CD4-positive, alpha-beta T cell treated with Interferon alpha-2 for 1 hour (primary cell): ENCODE measurements around the gene ADCY7.

Experiments
- DNase-seq, 2 donors: peaks; one replicate each; pipeline ENCODE4 v3.0.0-alpha.2; 2020 to 2022

The ADCY7 gene

GRCh38 chr16:50251375-50252081, 14.8 kb upstream of the ADCY7 start:
- DNase-seq = no peak

DNA sequence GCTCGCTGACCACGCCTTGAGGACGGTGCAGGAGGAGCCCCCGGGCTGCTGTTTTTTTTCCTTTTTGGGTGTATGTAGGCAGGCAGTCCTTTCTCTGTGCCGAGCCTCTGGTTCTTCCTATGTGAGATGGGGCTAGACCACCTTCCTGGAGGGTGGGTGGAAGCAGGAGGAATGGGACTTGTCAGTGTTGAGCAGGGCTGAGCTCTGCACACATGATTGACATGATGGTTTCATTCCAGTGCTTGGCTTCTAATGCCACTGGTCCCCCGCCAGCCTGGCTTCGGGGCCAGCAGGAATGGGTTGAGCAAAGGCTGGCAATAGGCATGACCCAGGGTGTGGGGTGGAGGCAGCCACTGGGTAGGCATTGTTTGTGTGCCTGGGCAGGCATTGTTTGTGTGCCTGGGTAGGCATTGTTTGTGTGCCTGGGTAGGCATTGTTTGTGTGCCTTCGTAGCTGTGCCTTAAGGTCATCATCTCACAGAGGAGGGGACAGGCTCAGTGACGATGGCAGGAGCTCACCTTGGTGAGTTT, 14.2 kb upstream of the ADCY7 start:
- DNase-seq = no peak

GRCh38 chr16:50252874-50253513, 13.4 kb upstream of the ADCY7 start:
- DNase-seq = no peak

- no peak for DNase-seq
Measured at GRCh38 chr16:50253514-50253910, 12.8 kb upstream of the ADCY7 start.

GRCh38 chr16:50254072-50254471, 12.3 kb upstream of the ADCY7 start:
- no peak for DNase-seq

- DNase-seq = no peak
Measured at GRCh38 chr16:50255538-50255937, 10.8 kb upstream of the ADCY7 start.

DNA sequence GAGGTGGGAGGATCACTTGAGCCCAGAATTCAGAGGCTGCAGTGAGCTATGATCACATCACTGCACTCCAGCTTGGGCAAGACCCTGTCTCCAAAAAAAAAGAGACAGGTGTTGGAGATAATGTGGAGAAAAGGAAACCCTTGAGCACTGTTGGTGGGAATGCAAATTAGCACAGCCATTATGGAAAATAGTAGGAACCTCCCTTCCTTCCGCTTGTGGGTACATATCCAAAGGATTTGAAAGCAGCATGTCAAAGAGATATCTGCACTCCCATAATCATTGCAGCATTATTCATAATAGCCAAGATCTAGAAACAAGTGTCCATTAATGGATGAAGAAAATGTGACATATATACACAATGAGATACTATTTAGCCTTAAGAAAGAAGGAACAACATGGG, 9.7 kb upstream of the ADCY7 start:
- no peak for DNase-seq

DNA sequence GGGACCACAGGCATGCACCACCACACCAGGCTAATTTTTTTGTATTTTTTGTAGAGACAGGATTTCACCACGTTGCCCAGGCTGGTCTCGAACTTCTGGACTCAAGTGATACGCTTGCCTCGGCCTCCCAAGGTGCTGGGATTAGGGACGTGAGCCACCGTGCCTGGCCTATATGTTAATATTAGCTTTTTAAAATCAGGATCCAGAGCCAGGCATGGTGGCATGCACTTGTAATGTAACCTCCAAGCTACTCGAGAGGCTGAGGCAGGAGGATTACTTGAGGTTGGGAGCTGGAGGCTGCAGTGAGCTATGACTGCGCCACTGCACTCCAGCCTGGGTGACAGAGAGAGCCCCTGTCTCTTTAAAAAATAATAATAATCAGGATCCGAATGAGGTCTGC, 8.5 kb upstream of the ADCY7 start:
- no peak for DNase-seq

- no peak for DNase-seq
Measured at GRCh38 chr16:50259334-50260205, 6.8 kb upstream of the ADCY7 start.

DNA sequence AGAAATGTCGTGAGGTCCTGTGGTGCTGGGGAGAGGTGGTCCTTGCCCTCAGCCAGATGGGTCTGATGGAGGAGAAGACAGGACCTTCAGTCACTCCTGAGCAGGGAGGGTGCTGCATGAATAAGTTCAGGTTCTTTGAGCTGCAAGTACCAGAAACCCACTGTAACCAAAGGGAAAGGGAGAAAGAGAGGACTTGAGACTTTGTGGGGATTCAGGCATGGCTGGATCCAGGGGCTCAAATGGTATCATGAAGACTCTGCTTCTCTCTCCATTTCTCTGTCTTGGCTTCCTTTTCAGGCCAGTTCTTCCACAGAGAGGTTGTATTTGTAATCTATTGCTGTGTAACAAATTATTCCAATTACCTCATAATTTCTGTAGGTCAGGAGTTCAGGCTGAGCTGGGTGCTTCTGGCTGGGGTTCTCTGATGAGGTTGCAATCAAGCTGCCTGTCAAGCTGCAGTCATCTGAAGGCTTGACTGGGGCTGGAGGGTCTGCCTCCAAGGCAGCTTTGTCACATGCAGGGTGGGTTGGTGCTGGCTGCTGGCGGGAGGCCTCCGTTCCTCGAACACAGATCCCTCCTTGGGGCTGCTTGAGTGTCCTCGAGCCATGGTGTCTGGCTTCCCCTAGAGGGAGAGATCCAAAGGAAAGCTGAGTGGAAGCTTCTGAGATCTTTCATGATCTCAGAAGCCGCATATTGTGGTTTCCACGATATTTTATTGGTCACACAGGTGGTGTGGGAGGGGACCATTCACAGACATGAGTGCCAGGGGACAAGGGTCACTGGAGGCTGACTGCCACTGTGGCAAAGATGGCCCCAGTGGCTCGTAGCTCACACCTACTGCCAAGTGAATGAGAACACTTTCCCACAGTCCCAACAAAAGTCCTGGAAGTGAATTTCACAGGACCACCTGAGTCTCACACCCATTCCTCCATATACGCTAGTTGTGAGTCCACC, 5.9 kb upstream of the ADCY7 start:
- DNase-seq = no peak

DNA sequence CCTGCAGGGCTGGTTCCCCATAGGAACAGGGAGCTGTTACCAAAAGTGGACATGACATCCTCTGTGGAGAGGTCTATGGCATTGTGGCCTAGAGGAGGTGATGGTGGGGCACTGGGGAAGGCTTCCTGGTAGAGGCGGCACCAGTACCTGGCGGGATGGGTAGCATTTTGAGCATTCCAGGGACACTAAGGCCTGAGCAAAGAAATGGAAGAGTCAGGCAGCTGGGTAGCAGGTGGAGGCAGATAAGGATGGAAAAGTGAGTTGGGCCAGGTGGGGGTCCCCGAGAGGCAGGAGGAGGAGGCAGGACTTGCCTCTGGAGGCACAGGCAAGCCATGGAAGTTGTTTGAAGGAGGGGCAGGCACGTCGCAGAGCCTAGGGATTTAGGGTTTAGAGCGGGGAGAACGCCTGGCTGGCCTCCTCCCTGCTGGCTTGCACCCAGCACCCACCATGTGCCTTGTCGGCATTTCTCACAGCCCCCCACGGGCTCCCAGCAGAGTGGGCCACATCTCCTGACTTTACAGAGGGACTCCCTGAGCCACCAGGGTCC, 5.1 kb upstream of the ADCY7 start:
- DNase-seq = no peak

- DNase-seq = no peak
Measured at GRCh38 chr16:50261707-50262235, 4.6 kb upstream of the ADCY7 start.

DNA sequence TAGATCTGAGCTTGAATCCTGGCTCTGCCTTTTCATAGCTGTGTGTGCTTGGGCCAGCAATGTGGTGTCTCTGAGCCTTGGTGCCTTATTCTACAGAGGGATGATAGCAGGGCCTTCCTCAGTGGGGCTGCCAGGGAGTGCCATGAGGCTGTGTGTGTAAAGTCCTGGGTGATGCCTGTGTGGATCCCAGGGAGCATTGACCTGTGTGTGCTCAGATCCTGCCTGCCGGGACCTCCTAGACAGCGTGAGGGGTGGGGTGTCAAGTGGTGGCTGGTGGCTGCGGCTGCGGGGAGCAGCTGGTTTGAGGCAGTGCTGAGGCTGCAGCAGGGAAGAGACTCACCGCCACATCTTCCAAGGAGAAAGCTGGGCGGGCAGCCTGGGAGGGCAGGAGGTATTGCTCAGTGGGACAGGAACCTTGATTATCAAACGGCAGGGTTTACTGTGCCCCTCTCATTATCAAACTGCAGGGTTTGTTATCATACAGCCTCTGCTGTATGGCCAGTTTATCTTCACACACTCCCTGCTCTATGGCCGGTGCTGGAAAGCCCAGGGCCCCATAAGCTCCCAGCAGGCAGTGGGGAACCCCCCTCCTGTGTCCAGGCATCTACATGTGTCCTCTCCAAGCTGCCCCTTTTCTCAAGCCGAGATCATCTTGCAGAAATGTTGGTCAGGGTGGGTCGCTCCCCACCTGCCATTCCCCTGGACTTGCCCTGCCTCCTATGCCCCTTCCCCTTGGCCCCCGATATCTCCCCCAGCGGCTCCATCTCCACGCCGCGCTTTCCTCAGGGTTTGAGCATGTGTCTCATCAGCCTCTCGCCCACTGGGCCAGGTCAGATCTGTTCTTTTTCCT, 3.1 kb upstream of the ADCY7 start:
- DNase-seq = no peak

- DNase-seq = no peak
Measured at GRCh38 chr16:50263940-50264929, 2.1 kb upstream of the ADCY7 start.

DNA sequence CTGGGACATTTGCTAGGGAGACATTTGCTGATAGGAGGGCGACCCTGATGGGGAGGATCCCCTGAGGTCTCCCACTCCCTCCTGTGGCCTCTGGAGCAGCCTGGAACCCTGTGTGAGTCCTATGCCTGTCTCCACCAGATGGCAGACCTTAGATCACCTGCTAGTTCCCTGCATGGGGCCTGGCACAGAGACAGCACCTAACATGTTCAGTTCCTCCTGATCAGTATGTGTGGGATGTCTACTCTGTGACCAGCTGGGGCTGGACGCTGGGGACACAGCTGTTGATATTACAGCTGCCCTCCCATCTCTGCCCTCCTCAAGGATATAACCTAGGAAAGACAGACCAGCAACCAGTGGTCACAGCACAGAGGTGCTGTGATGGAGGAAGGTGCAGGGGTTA, 1.1 kb upstream of the ADCY7 start:
- DNase-seq = peak; percentile 48 to 70

DNA sequence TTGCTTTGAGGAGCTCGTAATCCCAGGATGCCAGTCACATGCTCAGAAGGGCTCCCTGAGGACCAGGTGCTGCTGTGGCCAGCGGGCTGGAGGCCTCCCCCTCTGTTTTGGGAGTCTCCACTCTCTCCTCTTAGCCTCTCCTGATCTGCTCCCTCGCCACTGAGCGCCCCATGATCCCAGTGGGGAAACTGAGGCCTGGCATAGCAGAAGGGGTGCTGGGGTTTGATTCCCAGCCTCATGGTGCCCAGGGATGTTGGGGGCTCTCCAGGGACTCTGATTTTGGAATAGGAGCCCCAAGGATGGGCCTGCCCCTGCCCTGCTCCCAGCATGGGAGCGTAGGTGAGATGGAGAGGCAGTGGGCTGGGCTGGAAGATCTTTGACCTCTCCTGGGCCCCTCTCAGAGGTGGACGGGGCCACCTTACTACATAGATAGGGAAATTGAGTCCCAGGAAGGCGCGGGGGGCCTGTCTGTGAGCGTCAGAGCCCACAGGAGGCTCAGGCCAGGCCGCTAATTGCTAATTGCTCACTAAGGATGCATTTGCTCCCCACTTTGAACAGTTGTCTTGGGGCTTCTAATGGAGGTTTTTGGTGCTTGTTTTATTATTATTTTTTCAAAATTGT, 525 bp upstream of the ADCY7 start:
- DNase-seq = no peak

DNA sequence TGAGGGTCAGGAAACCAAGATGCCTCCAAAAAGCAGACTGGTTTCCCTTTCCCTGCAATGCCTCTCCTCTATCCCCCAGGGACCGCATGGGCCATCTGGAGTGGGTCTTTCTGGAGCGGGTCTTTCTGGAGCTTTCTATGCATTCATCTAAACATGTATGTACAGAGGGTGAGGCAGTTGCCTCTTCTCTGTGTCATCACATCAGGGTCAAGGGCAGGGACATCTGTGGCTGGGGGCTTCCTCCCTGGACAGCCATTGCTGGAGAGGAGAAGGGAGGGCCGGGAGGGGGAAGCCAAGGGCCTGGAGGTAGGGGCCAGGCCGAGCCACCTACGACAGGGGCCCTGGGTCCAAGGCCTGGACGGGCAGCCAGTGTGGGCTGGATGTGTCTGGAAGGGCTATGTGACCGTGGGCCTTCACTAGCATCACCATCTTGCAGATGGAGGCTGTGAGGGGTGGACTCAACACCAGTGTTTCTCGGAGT, 840 bp downstream of the ADCY7 start:
- DNase-seq = no peak

DNA sequence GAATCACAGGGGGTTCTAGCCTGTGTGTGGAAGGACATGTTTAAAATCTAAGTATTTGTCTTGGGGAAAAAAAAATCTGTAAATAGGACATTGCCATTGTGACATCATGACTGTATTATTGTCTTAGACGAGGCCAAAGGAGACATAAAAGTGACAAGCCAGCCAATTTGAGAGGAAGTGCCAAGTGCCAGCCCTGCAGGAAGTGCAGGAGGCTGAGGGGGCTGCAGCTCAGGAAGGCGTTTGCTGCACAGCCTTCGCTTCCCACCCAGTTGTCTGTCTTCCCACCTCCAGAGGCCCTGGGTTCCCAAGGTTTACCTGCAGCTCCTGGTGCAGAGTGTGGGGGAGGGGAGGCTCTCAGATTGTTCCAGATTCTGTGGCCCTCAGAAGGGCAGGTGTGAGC, 1.3 kb downstream of the ADCY7 start:
- peak in 1 of 2 donors; percentile 46 for DNase-seq

GRCh38 chr16:50268352-50268751, 2.0 kb downstream of the ADCY7 start:
- no peak for DNase-seq
